Brain microvascular endothelial cell (primary cell): ENCODE measurements around the gene LMF2.
"Not testable (repeated sequence)": the region's sequence is repeated elsewhere in the genome, so short reads cannot be mapped to it uniquely, and the experiment has no call there.

Experiments
- DNase-seq: peaks from one replicate; pipeline ENCODE4 v3.0.0-alpha.2; 2020
- H3K27ac ChIP-seq: fragments of 250-450 bp; sonication (Bioruptor Pico); 2 replicates; pipeline ENCODE4 v1.5.1; 2020; ENCODE audit warnings: mild to moderate bottlenecking, moderate library complexity
- H3K27me3 ChIP-seq: fragments of 250-450 bp; sonication (Bioruptor Pico); replicated peaks from 2 replicates; pipeline ENCODE4 v1.5.1; 2020; ENCODE audit warnings: mild to moderate bottlenecking
- H3K36me3 ChIP-seq: fragments of 250-450 bp; sonication (Bioruptor Pico); replicated peaks from 2 replicates; pipeline ENCODE4 v1.5.1; 2020; ENCODE audit warnings: mild to moderate bottlenecking
- H3K4me3 ChIP-seq: 2 replicates; pipeline ENCODE4 v1.5.1; 2011; ENCODE audit warnings: low read depth, mild to moderate bottlenecking, control low read depth, low read length, moderate library complexity
- in situ Hi-C: cut with HindIII; loops from 2 replicates; pipeline ENCODE4 v1.10.0; 2017; ENCODE audit warnings: low sequenced_read_pairs, low pct_ligation_motif_present
- TF ChIP-seq, protein P1 (sequence below): IDR thresholded peaks from 2 replicates; pipeline ENCODE4 v1.5.1; 2011; ENCODE audit warnings: low read depth, mild to moderate bottlenecking, moderate library complexity, low read length, control low read depth, inconsistent platforms; ENCODE audit errors: missing control alignments

Gene LMF2

DNA sequence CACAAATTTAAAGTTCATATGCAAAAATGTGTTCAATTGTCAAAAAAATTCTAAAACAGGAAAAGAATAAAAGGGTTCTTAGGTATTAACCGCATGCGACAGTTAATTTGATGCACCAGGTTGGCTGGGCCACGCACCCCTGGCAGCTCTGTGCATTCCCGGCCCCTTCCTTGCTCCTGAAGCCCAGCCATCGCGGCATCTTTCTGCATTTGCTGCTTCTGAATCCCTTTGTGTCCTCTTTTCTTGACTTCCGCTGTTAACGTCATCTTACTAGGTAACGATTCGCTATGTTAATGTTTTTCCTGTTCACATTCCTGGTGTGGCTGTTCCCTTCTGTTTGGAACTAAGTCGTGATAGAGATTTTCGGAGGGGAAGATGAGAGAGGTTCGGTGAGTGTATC is 30.3 kb upstream of the LMF2 start:
- H3K27ac ChIP-seq, result no peak overlapping the region
- DNase-seq, result no peak
- H3K36me3 ChIP-seq, result no peaks in the 10 kb centered on the region
- TF ChIP-seq, protein P1, sequence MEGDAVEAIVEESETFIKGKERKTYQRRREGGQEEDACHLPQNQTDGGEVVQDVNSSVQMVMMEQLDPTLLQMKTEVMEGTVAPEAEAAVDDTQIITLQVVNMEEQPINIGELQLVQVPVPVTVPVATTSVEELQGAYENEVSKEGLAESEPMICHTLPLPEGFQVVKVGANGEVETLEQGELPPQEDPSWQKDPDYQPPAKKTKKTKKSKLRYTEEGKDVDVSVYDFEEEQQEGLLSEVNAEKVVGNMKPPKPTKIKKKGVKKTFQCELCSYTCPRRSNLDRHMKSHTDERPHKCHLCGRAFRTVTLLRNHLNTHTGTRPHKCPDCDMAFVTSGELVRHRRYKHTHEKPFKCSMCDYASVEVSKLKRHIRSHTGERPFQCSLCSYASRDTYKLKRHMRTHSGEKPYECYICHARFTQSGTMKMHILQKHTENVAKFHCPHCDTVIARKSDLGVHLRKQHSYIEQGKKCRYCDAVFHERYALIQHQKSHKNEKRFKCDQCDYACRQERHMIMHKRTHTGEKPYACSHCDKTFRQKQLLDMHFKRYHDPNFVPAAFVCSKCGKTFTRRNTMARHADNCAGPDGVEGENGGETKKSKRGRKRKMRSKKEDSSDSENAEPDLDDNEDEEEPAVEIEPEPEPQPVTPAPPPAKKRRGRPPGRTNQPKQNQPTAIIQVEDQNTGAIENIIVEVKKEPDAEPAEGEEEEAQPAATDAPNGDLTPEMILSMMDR, result no peak
- no peaks in the 10 kb centered on the region for H3K27me3 ChIP-seq
- no peak overlapping the region for H3K4me3 ChIP-seq
- in situ Hi-C loops, result no loop called here

DNA sequence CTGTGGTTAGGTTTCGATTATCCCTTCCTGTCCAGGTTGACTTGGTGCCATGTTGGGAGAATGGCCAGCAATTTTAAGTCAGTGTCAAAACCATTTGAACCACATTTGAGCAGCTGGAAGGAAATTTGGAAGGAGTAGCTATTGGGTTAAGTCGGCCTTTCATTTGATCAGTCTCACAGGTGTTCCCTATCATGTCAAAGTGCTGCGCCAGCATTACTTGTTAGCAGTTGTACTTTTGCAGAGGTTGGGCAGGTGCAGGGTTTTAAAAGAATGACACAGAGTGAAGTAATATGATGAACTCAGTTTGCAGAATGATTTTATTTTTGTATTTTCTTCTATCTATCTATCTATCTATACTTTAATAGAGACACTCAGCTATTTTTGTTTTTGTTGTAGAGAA is 28.7 kb upstream of the LMF2 start:
- H3K36me3 ChIP-seq, result no peaks in the 10 kb centered on the region
- in situ Hi-C loops, result no loop called here
- H3K27me3 ChIP-seq, result no peaks in the 10 kb centered on the region
- H3K4me3 ChIP-seq, result no peak overlapping the region
- TF ChIP-seq, protein P1, result no peak
- DNase-seq, result no peak
- no peak overlapping the region for H3K27ac ChIP-seq

DNA sequence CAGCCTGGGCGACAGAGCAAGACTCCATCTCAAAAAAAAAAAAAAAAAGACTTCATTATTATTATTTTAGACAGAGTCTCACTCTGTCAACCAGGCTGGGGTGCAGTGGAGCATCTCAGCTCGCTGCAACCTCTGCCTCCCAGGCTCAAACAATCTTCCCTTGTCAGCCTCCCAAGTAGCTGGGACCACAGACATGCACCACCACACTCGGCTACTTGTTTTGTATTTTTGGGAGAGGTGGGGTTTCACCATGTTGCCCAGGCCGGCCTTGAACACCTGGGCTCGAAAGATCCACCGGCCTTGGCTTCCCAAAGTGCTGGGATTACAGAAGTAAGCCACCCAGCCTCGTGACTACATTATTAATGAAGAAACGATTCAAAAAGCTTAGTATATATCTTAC is 27.6 kb upstream of the LMF2 start:
- in situ Hi-C loops, result no loop called here
- Histone ChIP-seq H3K27ac (no peak overlapping the region), H3K4me3 (no peak overlapping the region)

DNA sequence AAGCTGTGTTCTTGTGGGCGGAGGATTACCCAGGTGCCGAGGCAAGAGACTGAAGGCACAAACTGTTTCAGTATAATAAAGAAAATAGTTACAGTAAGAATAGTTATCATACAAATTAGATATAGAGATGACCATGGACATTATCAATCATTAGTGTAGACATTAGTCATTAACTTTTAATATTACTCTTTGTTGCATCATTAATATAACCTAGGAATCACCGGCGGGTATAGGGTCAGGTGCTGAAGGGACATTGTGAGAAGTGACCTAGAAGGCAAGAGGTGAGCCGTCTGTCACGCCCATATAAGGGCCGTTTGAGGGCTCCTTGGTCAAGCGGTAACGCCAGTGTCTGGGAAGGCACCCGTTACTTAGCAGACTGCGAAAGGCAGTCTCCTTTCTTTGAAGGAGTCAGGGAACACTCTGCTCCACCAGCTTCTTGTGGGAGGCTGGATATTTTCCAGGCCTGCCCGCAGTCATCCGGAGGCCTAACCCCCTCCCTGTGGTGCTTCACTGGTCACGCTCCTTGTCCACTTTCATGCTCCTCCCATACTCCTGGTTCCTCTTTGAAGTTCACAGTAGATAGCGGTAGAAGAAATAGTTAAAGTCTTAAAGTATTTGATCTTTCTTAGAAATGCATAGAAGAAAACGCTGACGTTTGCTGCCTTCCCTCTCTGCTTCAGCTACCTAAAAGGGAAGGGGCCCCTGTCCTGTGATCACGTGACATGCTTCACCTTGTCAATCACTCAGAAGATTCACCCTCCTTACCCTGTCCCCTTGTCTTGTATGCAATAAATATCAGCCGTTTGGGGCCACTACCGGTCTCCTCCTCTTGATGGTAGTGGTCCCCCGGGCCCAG is 26.6 kb upstream of the LMF2 start:
- in situ Hi-C loops, H3K27me3 ChIP-seq, DNase-seq, H3K36me3 ChIP-seq, H3K4me3 ChIP-seq, H3K27ac ChIP-seq: not testable (repeated sequence)

More for the DNA sequence above, 27.6 kb upstream of the LMF2 start:
- DNase-seq, result no peak
- no peaks in the 10 kb centered on the region for H3K36me3 ChIP-seq
- H3K27me3 ChIP-seq, result no peaks in the 10 kb centered on the region
- TF ChIP-seq, protein P1, result no peak

DNA sequence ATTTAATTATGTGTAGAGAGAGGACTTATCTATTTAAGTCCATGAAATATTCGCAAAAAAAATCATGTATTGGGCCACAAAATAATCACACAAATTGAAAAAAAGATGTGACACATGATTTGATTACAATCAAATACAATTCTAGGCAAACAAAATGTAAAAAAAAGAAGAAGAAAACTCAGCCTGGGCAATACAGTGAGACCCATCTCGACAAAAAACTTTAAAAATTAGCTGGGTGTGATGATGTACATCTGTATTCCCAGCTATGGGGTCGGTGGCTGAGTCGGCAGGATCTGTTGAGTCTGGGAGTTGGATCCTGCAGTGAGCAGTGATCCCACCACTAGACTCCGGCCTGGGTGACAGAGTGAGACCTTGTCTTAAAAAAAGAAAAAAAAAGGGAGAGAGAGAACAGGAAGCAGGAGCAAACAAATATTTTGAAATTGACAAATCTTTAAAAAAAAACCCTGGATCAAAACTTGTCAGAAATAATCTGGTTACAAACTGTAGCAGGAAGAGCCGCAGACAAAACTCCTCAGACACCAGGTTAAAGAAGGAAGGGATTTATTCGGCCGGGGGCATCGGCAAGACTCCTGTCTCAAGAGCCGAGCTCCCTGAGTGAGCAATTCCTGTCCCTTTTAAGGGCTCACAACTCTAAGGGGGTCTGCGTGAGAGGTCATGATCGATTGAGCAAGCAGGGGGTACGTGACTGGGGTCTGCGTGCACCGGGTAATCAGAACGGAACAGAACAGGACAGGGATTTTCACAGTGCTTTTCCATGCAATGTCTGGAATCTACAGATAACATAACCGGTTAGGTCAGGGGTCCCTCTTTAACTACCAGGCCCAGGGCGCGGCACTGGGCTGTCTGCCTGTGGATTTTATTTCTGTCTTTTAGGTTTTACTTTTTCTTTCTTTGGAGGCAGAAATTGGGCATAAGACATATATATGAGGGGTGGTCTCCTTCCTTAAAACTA is 25.6 kb upstream of the LMF2 start:
- in situ Hi-C loops, result no loop called here
- TF ChIP-seq, protein P1, result no peak
- Histone ChIP-seq H3K27ac (no peak overlapping the region), H3K4me3 (no peak overlapping the region), H3K27me3 (no peaks in the 10 kb centered on the region), H3K36me3 (no peaks in the 10 kb centered on the region)
- no peak for DNase-seq
